SK-N-SH treated with all-trans-retinoic acid at 6 μM for 48 hours (cell line): Measurements from ENCODE around the gene OCLN.

ENCODE experiments used
- ATAC-seq: fragments of 200-7000 bp; cut with Tn5 transposase; 3 replicates; pipeline ENCODE4 v1.9.1; 2020; ENCODE audit warnings: mild to moderate bottlenecking, moderate library complexity
- ARNTL ChIP-seq: fragments of 450-650 bp; formaldehyde crosslinking; IDR thresholded peaks from 2 replicates; pipeline ENCODE4 v1.5.0; 2020; ENCODE audit warnings: low read depth, mild to moderate bottlenecking, moderate library complexity, borderline replicate concordance
- CREB5 ChIP-seq: fragments of 250-450 bp; sonication (Bioruptor Pico); IDR thresholded peaks from 2 replicates; pipeline ENCODE4 v1.5.1; 2020; ENCODE audit warnings: low read depth, mild to moderate bottlenecking, moderate library complexity
- CSDC2 ChIP-seq: fragments of 250-450 bp; sonication (Bioruptor Pico); IDR thresholded peaks from 2 replicates; pipeline ENCODE4 v1.5.0; 2020; ENCODE audit warnings: mild to moderate bottlenecking, moderate library complexity
- CSRNP3 ChIP-seq: fragments of 250-450 bp; sonication (Bioruptor Pico); IDR thresholded peaks from 2 replicates; pipeline ENCODE4 v1.5.1; 2021; ENCODE audit warnings: mild to moderate bottlenecking, moderate library complexity
- ESRRG ChIP-seq: fragments of 250-450 bp; sonication (Bioruptor Pico); IDR thresholded peaks from 2 replicates; pipeline ENCODE4 v1.6.1; 2021; ENCODE audit warnings: mild to moderate bottlenecking
- GLIS3 ChIP-seq: fragments of 250-450 bp; sonication (Bioruptor Pico); IDR thresholded peaks from 2 replicates; pipeline ENCODE4 v1.5.0; 2020; ENCODE audit warnings: mild to moderate bottlenecking, moderate library complexity
- ISL1 ChIP-seq: fragments of 250-450 bp; sonication (Bioruptor Pico); IDR thresholded peaks from 2 replicates; pipeline ENCODE4 v2.1.2; 2022; ENCODE audit warnings: mild to moderate bottlenecking, moderate library complexity
- OSR1 ChIP-seq: fragments of 250-450 bp; sonication (Bioruptor Pico); IDR thresholded peaks from 2 replicates; pipeline ENCODE4 v1.8.0; 2022; ENCODE audit warnings: moderate library complexity, mild to moderate bottlenecking, inconsistent platforms
- PATZ1 ChIP-seq: fragments of 250-450 bp; sonication (Bioruptor Pico); IDR thresholded peaks from 2 replicates; pipeline ENCODE4 v1.8.0; 2020; ENCODE audit warnings: mild to moderate bottlenecking, moderate library complexity, borderline replicate concordance
- POU6F1 ChIP-seq: fragments of 250-450 bp; sonication (Bioruptor Pico); IDR thresholded peaks from 2 replicates; pipeline ENCODE4 v1.8.0; 2021; ENCODE audit warnings: low read depth, mild to moderate bottlenecking, moderate library complexity, borderline replicate concordance
- PPARA ChIP-seq: fragments of 250-450 bp; sonication (Bioruptor Pico); IDR thresholded peaks from 2 replicates; pipeline ENCODE4 v1.5.0; 2020; ENCODE audit warnings: mild to moderate bottlenecking, borderline replicate concordance
- RARB ChIP-seq: fragments of 250-450 bp; sonication (Bioruptor Pico); IDR thresholded peaks from 2 replicates; pipeline ENCODE4 v1.8.0; 2021; ENCODE audit warnings: mild to moderate bottlenecking, moderate library complexity
- SNAI2 ChIP-seq: fragments of 250-450 bp; sonication (Bioruptor Pico); IDR thresholded peaks from 2 replicates; pipeline ENCODE4 v1.5.0; 2020; ENCODE audit warnings: mild to moderate bottlenecking, moderate library complexity
- TCF4 ChIP-seq: fragments of 250-450 bp; sonication (Bioruptor Pico); IDR thresholded peaks from 2 replicates; pipeline ENCODE4 v1.8.0; 2021; ENCODE audit warnings: mild to moderate bottlenecking, moderate library complexity, borderline replicate concordance
- TOX ChIP-seq: fragments of 250-450 bp; sonication (Bioruptor Pico); IDR thresholded peaks from 2 replicates; pipeline ENCODE4 v1.8.0; 2021; ENCODE audit warnings: mild to moderate bottlenecking, moderate library complexity, borderline replicate concordance
- TSHZ2 ChIP-seq: fragments of 250-450 bp; sonication (Bioruptor Pico); IDR thresholded peaks from 2 replicates; pipeline ENCODE4 v1.5.0; 2020; ENCODE audit warnings: mild to moderate bottlenecking, moderate library complexity
- ZC3H10 ChIP-seq: fragments of 250-450 bp; sonication (Bioruptor Pico); IDR thresholded peaks from 2 replicates; pipeline ENCODE4 v1.5.1; 2021; ENCODE audit warnings: mild to moderate bottlenecking, moderate library complexity
- ZFP3 ChIP-seq: fragments of 250-450 bp; sonication (Bioruptor Pico); IDR thresholded peaks from 2 replicates; pipeline ENCODE4 v1.5.0; 2020; ENCODE audit warnings: mild to moderate bottlenecking, moderate library complexity
- ZNF565 ChIP-seq: fragments of 450-650 bp; formaldehyde crosslinking; conservative IDR thresholded peaks from 2 replicates; pipeline ENCODE4 v1.5.0; 2020; ENCODE audit warnings: low read depth, mild to moderate bottlenecking, moderate library complexity
- ZNF70 ChIP-seq: fragments of 450-650 bp; formaldehyde crosslinking; IDR thresholded peaks from 2 replicates; pipeline ENCODE4 v1.5.0; 2020; ENCODE audit warnings: mild to moderate bottlenecking, moderate library complexity
- ZNF8 ChIP-seq: fragments of 450-650 bp; formaldehyde crosslinking; IDR thresholded peaks from 2 replicates; pipeline ENCODE4 v1.5.0; 2020; ENCODE audit warnings: mild to moderate bottlenecking, moderate library complexity

Gene OCLN

GRCh38 chr5:69494452-69494851 is 1.9 kb downstream of the OCLN start (continued):
- TF ChIP-seq TSHZ2 (CRISPR knock-in tag) (no peak), ISL1 (CRISPR knock-in tag) (no peak), ZNF565 (CRISPR knock-in tag) (no peak), TOX (CRISPR knock-in tag) (no peak), TCF4 (CRISPR knock-in tag) (no peak), PPARA (CRISPR knock-in tag) (no peak), ZNF8 (no peak), RARB (no peak), ZC3H10 (CRISPR knock-in tag) (no peak), ESRRG (CRISPR knock-in tag) (no peak), OSR1 (no peak), POU6F1 (CRISPR knock-in tag) (no peak), ZFP3 (CRISPR knock-in tag) (no peak), ZNF70 (CRISPR knock-in tag) (no peak)

- ATAC-seq, result no peak
- TF ChIP-seq TCF4 (CRISPR knock-in tag) (no peak), ZNF70 (CRISPR knock-in tag) (no peak), TOX (CRISPR knock-in tag) (no peak), PATZ1 (CRISPR knock-in tag) (no peak), GLIS3 (CRISPR knock-in tag) (no peak), ZNF8 (no peak), CSRNP3 (CRISPR knock-in tag) (no peak)
- TF ChIP-seq, all 23 proteins: peak for 0
These were observed 4.5 kb downstream of the OCLN start for GRCh38 chr5:69497006-69497520.

- no peak for ATAC-seq
- TF ChIP-seq TOX (CRISPR knock-in tag) (no peak), TSHZ2 (CRISPR knock-in tag) (no peak), RARB (no peak), CSRNP3 (CRISPR knock-in tag) (no peak), ZNF8 (no peak), CREB5 (no peak), POU6F1 (CRISPR knock-in tag) (no peak), ESRRG (CRISPR knock-in tag) (no peak), ISL1 (CRISPR knock-in tag) (no peak), ZNF565 (CRISPR knock-in tag) (no peak), ARNTL (no peak), ZNF70 (CRISPR knock-in tag) (no peak), GLIS3 (CRISPR knock-in tag) (no peak), ZFP3 (CRISPR knock-in tag) (no peak), SNAI2 (no peak), CSDC2 (no peak)
These were observed 5.8 kb downstream of the OCLN start for GRCh38 chr5:69498384-69498783.
